ENCODE data around the gene PPP1R10. TPM values are rescaled to one million over a fixed set of nuclear protein-coding genes. Genes with fewer than 3 reads are reported as not detected.

Gene PPP1R10
- total RNA-seq, 2 donors from 2014 or later = 36.1 to 48.1 TPM

DNA sequence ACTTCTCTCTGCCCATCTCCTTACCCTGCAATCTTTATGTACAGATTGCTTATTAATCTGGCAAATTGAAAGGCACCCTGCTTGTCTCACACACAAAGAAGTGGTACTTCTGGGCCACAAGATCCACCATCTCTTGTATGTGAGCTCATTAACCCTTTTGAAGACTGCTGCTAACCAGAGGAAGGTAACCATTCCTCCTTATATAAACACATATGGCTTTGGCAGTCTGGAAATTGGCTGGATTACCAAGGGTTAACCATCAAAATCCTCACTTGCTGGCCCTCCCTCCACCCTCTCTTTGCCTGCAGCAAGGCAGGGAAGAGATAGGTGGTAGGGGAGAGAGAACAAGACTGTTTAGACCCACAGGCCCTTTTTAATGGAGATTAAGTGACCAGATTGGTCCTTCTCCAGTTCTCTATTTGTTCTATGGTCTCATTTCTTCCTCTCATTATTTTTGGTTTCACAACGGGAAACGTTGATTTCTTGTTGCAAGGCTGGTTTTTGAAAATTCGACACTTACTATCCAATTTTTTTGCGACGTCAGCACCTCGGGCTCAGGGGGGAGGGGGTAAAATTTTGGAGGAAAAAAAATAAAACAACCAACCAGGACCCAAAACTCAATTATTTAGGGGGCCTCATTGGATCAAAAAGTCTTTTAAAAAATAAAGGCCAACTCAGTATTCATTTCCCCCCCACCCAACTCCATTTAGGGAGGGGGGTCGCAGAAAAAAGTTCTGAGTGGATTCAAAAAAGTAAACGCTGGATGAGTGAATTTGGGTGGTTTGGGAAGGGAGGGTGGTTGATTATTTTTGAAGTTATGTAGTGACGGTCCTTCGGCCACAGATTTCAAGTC, 859 bp downstream of the PPP1R10 start:
- TF ChIP-seq, protein P1, sequence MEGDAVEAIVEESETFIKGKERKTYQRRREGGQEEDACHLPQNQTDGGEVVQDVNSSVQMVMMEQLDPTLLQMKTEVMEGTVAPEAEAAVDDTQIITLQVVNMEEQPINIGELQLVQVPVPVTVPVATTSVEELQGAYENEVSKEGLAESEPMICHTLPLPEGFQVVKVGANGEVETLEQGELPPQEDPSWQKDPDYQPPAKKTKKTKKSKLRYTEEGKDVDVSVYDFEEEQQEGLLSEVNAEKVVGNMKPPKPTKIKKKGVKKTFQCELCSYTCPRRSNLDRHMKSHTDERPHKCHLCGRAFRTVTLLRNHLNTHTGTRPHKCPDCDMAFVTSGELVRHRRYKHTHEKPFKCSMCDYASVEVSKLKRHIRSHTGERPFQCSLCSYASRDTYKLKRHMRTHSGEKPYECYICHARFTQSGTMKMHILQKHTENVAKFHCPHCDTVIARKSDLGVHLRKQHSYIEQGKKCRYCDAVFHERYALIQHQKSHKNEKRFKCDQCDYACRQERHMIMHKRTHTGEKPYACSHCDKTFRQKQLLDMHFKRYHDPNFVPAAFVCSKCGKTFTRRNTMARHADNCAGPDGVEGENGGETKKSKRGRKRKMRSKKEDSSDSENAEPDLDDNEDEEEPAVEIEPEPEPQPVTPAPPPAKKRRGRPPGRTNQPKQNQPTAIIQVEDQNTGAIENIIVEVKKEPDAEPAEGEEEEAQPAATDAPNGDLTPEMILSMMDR (IDR thresholded peaks at IDR 0.05) = no peak
- TF ChIP-seq POLR2A (IDR thresholded peaks at IDR 0.05) = peak in 2 of 3 donors; percentile 36 to 81
- ATAC-seq (no peak), DNase-seq (peak in 2 of 4 donors; percentile 41)
- H3K27me3 ChIP-seq = no peaks in the 10 kb centered on the region
- intact Hi-C loops (cut with DNase I) = no loop called here
- H3K27ac ChIP-seq = peak overlapping the region; percentile 95 to 97 (median 96)
- H3K4me3 ChIP-seq = peak overlapping the region; percentile 63 to 73
- peaks cover 44% of the 10 kb centered on the region for H3K4me1 ChIP-seq
- H3K36me3 ChIP-seq (replicated peaks in 1 of 2; ENCODE audit: insufficient read depth in 1 of 2, low read depth in 2 of 2) = peaks cover 0 to 4% of the 10 kb centered on the region in 2 donors
- no peaks in the 10 kb centered on the region for H3K9me3 ChIP-seq
- WGBS, 2 donors = 0% methylated on average over 10 of the region's 10 CpGs

- 0 to 1% methylated on average over 10 of the region's 10 CpGs for WGBS, 2 donors
These were observed 1.7 kb downstream of the PPP1R10 start for GRCh38 chr6:30615219-30615957.

GRCh38 chr6:30614843-30615218, 2.2 kb downstream of the PPP1R10 start:
- ATAC-seq = peak; percentile 69
- peak overlapping the region; percentile 63 to 73 for H3K4me3 ChIP-seq
- WGBS, 2 donors = 0 to 1% methylated on average over 6 of the region's 6 CpGs
- H3K27me3 ChIP-seq = no peaks in the 10 kb centered on the region
- peaks cover 0 to 2% of the 10 kb centered on the region in 2 donors for H3K36me3 ChIP-seq (replicated peaks in 1 of 2; ENCODE audit: insufficient read depth in 1 of 2, low read depth in 2 of 2)
- peaks cover 58% of the 10 kb centered on the region for H3K4me1 ChIP-seq
- H3K9me3 ChIP-seq = no peaks in the 10 kb centered on the region
- TF ChIP-seq, protein P1 (IDR thresholded peaks at IDR 0.05) = no peak
- TF ChIP-seq POLR2A (IDR thresholded peaks at IDR 0.05) = peak; percentile 47 to 81 (median 81)
- intact Hi-C loops (cut with DNase I) = no loop called here
- peak; percentile 88 to 98 (median 92) for DNase-seq
- H3K27ac ChIP-seq = peak overlapping the region; percentile 78 to 97 (median 96)

More at GRCh38 chr6:30615219-30615957, 1.7 kb downstream of the PPP1R10 start:
- peak; percentile 8 for ATAC-seq
- peak; percentile 57 to 68 (median 62) for DNase-seq
- Histone ChIP-seq H3K4me1 (peaks cover 52% of the 10 kb centered on the region), H3K27me3 (no peaks in the 10 kb centered on the region), H3K27ac (peak overlapping the region; percentile 95 to 97 (median 96)), H3K9me3 (no peaks in the 10 kb centered on the region), H3K36me3 (replicated peaks in 1 of 2; ENCODE audit: insufficient read depth in 1 of 2, low read depth in 2 of 2) (peaks cover 0 to 2% of the 10 kb centered on the region in 2 donors), H3K4me3 (peak overlapping the region; percentile 63 to 73)
- TF ChIP-seq, protein P1 (IDR thresholded peaks at IDR 0.05) = peak in 1 of 7 experiments; percentile 10
- peak in 1 of 3 donors; percentile 22 for TF ChIP-seq POLR2A (IDR thresholded peaks at IDR 0.05)
- intact Hi-C loops (cut with DNase I) = no loop called here

DNA sequence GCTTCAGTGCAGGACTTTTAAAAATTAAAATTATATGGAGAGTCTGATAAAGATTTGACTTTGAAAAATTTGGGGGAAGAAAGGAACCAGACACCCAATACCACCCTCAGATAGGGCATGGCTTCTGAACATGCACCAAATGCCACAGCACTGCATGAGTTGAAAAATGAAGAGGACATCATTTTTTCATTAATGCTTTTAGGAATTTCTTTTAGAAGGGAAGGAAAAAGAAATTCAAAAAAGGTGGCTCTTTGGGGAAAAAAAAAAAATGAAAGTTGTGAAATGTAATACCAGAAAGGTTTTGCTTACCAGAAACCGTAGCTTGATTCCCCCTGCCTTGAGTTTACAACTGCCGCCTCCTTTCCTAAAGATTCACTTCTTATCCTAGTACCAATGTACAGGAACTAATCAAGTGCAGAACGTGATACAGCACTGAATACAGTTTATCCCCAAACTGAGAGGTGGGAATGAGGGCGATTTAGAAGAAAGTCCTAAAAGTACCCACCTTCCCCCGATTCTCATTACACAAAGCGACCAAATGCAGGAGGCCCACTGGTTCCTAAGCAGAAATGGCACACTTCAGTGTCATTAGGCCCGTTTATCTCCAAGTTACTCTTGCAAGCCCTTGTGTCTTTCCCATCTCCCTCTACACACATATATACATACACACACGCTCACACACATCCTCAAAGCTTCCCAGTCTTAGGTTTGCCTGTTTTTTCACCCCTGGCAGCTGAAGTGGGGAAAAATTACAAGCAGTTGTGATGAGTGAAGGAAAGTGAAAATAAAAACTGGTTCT, 2.8 kb downstream of the PPP1R10 start:
- DNase-seq (no peak), ATAC-seq (no peak)
- TF ChIP-seq, protein P1 (IDR thresholded peaks at IDR 0.05) = no peak
- no peak for TF ChIP-seq POLR2A (IDR thresholded peaks at IDR 0.05)
- WGBS, 2 donors = 11 to 12% methylated on average over 8 of the region's 8 CpGs
- no peaks in the 10 kb centered on the region for H3K9me3 ChIP-seq
- peak overlapping the region; percentile 78 to 97 (median 96) for H3K27ac ChIP-seq
- peak overlapping the region; percentile 7 to 24 for H3K4me3 ChIP-seq
- H3K36me3 ChIP-seq (replicated peaks in 1 of 2; ENCODE audit: insufficient read depth in 1 of 2, low read depth in 2 of 2) = peaks cover 0 to 2% of the 10 kb centered on the region in 2 donors
- H3K27me3 ChIP-seq = no peaks in the 10 kb centered on the region
- intact Hi-C loops (cut with DNase I) = no loop called here
- H3K4me1 ChIP-seq = peaks cover 56% of the 10 kb centered on the region

Data from body of pancreas (tissue), 4 donors.